Measurements from ENCODE around the gene TSHZ2.

DNA sequence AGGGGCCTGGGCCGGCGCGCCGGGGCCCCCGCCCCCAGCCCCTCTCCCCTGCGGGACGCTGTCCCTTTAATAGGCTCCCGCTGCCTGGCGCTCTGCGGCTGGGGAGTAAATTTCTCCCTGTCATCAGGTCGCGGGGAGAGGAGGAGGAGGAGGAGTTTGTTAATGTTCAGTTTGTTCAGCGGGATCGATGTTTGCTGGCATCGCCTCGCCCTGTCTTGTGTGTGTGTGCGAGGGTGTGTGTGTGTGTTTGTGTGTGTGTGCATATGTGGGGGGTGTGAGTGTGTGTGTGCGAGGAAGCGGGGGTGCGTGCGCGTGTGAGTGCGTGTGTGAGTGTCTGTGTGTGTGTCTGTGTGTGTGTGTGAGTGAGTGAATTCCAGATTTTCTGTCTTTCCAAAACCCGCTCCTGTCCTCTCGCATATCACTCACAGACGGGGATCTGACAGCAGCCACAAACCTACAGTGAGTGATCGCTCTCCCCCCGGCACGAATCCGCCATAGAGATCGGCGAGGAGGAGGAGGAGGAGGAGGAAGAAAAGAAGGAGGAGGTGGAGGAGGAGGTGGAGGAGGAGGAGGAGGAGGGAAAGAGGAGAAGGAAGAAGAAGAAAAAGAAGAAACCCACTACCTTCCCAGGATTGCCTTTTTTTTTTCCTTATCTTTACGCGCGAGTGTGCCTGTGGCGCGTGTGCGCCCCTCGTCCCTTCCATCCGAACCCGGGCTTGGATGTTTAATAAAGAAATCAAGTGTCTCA is at the start of gene TSHZ2:
- TF ChIP-seq, protein P1, sequence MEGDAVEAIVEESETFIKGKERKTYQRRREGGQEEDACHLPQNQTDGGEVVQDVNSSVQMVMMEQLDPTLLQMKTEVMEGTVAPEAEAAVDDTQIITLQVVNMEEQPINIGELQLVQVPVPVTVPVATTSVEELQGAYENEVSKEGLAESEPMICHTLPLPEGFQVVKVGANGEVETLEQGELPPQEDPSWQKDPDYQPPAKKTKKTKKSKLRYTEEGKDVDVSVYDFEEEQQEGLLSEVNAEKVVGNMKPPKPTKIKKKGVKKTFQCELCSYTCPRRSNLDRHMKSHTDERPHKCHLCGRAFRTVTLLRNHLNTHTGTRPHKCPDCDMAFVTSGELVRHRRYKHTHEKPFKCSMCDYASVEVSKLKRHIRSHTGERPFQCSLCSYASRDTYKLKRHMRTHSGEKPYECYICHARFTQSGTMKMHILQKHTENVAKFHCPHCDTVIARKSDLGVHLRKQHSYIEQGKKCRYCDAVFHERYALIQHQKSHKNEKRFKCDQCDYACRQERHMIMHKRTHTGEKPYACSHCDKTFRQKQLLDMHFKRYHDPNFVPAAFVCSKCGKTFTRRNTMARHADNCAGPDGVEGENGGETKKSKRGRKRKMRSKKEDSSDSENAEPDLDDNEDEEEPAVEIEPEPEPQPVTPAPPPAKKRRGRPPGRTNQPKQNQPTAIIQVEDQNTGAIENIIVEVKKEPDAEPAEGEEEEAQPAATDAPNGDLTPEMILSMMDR (IDR thresholded peaks at IDR 0.05 in 4 of 5, conservative IDR thresholded peaks at IDR 0.05 in 1 of 5), result no peak
- no peak for TF ChIP-seq POLR2A (IDR thresholded peaks at IDR 0.05)
